Activated T-cell treated with anti-CD3 and anti-CD28 coated beads, Interleukin-2, amount 50 U/mL, for 4 hours (primary cell): Measurements from ENCODE around the gene ASAP2. TPM values are rescaled to one million over a fixed set of nuclear protein-coding genes. Genes with fewer than 3 reads are reported as not detected.

Source experiments
- ATAC-seq, 2 donors: fragments of 200-7000 bp; cut with Tn5 transposase; one replicate each; pipeline ENCODE4 v1.10.0; 2021
- DNase-seq: peaks from one replicate; pipeline ENCODE4 v3.0.0-alpha.2; 2020
- H3K27me3 Mint-ChIP-seq: one replicate; pipeline ENCODE4 v1.8.0; 2021; ENCODE audit warnings: low read depth, mixed read lengths
- H3K36me3 Mint-ChIP-seq: one replicate; pipeline ENCODE4 v1.8.0; 2022; ENCODE audit warnings: mixed read lengths; ENCODE audit not compliant: insufficient read depth
- H3K4me1 Mint-ChIP-seq: one replicate; pipeline ENCODE4 v1.8.0; 2021; ENCODE audit warnings: low read depth, mixed read lengths
- H3K4me3 Mint-ChIP-seq: one replicate; pipeline ENCODE4 v1.8.0; 2021; ENCODE audit warnings: mild to moderate bottlenecking, moderate library complexity, mixed read lengths
- H3K9me3 Mint-ChIP-seq: one replicate; pipeline ENCODE4 v1.8.0; 2021; ENCODE audit warnings: mixed read lengths
- total RNA-seq, 3 donors: library from RNA; stranded (reverse); gene quantifications; one replicate each; pipeline ENCODE4 v1.2.1, GENCODE V29; 2021

Gene ASAP2
- total RNA-seq, 3 donors from 2014 or later: 0.13 to 0.22 (median 0.20) TPM

DNA sequence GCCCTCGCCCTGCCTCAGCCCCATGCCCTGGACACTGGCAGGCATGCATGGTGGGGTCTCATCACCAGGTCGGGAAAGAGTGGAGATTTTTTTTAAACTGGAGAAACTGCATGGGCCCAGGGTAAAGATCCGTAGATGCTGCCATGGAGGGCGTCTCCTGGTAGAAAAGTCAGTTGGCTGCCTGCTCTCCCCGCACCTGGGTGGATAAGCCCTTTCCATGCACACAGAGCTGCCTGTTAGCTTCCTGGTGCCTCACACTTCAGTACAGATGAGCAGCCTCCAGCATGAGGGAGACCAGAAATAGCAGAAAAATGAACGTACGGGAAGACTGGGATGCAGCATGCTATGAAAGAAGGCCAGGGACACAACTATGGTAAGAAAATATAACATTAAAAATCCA is 92.0 kb downstream of the ASAP2 start:
- no peak for DNase-seq
- H3K9me3 Mint-ChIP-seq: no peaks in the 10 kb centered on the region
- peaks cover 8% of the 10 kb centered on the region for H3K27me3 Mint-ChIP-seq
- H3K36me3 Mint-ChIP-seq: no peaks in the 10 kb centered on the region
- H3K4me1 Mint-ChIP-seq: no peaks in the 10 kb centered on the region
- no peak for ATAC-seq
- H3K4me3 Mint-ChIP-seq: no peak overlapping the region

DNA sequence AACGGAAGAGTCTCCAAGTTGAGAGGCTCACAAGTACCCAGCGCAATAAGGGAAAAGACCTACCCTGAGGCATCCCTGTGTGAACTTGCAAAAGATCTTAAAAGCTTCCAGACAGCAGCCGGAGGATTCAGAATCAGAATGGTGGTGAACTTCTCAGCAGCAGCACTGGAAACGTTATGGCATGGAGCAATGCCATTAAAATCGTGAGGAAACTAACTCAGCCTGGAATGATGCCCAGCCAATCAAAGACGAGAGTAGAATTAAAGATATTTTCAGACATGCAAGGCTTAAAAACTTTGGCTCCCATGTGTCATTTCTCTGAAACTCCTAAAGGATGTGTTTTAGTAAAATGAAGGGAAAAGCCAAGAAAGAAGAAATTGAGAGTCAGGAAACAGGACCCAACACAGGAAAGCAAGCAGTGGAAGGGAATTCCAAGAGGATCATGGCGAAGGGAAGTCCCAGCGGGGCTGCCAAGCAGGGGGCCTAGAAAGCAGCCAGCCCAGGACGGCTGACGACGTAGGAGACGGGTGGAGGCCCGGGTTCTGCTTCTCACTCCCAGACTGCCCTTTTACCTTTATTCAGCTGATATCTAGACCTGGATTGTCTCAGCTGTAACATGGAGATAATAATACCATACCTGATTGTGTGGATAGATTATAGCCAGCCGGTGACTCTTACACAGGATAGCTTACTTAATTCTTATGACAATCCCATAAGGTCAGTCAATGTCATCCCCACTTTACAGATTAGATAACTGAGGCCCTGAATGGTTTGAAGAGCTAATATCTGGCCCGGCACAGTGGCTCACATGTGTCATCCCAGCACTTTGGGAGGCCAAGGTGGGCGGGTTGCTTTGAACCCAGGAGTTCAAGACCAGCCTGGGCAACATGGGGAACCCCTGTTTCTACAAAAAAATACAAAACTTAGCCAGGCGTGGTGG is 92.8 kb downstream of the ASAP2 start:
- Mint-ChIP-seq H3K4me1 (no peaks in the 10 kb centered on the region), H3K27me3 (peaks cover 9% of the 10 kb centered on the region), H3K36me3 (no peaks in the 10 kb centered on the region), H3K4me3 (no peak overlapping the region), H3K9me3 (no peaks in the 10 kb centered on the region)
- DNase-seq: no peak
- ATAC-seq: no peak

DNA sequence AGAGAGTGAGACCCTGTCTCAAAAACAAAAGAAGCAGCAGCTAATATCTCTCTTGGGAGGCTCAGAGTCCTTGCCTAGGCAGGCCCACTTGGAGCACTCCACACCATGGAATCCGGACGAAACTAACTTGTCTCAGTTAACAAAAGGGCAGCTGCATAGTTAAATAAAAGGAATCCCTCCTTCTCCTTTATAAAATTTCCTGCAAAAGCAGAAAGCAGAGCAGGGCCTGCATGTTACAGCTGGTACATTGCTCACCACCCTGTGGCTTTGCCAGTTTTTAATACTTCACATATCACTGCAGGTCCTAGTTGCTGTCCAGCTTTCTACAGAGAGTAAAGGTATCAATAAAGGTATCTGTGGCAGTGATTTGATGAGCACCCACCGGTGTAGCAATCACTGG is 93.6 kb downstream of the ASAP2 start:
- Mint-ChIP-seq H3K9me3 (no peaks in the 10 kb centered on the region), H3K36me3 (no peaks in the 10 kb centered on the region), H3K4me1 (no peaks in the 10 kb centered on the region), H3K4me3 (no peak overlapping the region), H3K27me3 (peaks cover 9% of the 10 kb centered on the region)
- no peak for DNase-seq
- no peak for ATAC-seq

DNA sequence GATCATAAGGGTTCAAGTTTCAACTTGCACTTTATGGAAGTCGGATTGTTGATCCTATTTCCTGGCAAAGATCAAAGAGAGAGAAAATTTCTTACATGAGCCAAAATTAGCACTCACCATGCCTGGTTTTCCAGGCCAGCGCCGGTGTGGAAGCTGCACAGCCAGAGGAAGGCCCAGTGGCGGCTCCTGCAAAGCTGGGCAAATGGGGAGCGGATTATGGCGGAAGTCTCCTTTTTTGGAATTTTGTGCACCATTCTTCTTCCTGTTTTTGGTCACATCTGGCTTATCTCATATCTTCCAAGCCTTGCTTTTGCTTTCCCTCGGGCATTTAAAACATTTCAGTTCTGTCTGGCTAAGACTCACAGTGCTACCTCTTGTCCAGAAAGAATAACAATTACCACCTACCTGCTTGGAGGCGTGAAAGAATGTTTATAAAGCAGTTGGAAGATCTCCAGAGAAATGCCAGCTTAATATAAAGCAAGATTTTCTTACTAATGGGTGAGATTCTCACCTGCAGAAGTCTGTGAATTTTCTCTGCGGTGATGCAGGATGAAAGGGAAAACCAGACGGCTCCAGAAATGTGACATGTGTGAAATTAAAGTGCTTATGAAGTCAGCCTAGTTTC is 94.3 kb downstream of the ASAP2 start:
- no peak for ATAC-seq
- no peaks in the 10 kb centered on the region for H3K4me1 Mint-ChIP-seq
- H3K36me3 Mint-ChIP-seq: no peaks in the 10 kb centered on the region
- no peak for DNase-seq
- H3K4me3 Mint-ChIP-seq: no peak overlapping the region
- H3K9me3 Mint-ChIP-seq: no peaks in the 10 kb centered on the region
- H3K27me3 Mint-ChIP-seq: peaks cover 9% of the 10 kb centered on the region

GRCh38 chr2:9302755-9303154 is 96.1 kb downstream of the ASAP2 start:
- no peak for ATAC-seq
- Mint-ChIP-seq H3K4me3 (no peak overlapping the region), H3K4me1 (no peaks in the 10 kb centered on the region)

DNA sequence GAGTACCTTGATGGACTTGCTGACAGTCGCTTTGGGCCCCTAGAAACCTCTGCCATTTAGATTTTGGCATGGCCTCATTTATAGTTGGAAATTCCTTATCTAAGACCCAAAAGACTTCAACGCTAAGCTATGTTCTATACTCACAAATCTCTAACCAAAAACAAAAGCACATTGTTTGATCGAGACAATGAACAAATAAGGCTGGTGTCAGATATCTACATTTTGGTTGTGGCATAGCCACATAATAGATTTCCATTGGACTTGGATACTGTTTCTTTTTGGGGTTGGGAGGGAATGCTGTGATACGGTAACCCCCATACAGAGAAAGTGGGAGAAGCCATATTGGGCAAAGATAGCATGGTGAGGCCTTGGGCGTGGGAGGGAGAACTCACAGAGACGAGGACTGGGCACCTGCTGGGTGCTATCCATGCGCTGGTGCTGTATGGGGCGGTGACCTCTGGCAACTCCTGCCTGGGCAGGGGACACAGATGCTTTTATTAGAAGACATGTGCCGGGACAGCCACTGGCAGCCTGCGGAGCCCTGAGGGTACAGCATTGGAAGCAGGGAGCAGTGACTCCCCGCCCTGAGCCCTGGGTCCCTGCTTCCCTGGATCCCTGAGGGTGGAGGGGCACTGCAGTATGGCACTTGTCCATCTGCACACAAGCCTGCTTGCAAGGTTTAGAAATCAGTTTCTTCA is 97.1 kb downstream of the ASAP2 start:
- no peaks in the 10 kb centered on the region for H3K9me3 Mint-ChIP-seq
- H3K4me1 Mint-ChIP-seq: no peaks in the 10 kb centered on the region
- H3K27me3 Mint-ChIP-seq: peaks cover 5% of the 10 kb centered on the region
- no peak for ATAC-seq
- no peak overlapping the region for H3K4me3 Mint-ChIP-seq
- no peaks in the 10 kb centered on the region for H3K36me3 Mint-ChIP-seq
- DNase-seq: no peak

More at GRCh38 chr2:9302755-9303154, 96.1 kb downstream of the ASAP2 start:
- H3K9me3 Mint-ChIP-seq: no peaks in the 10 kb centered on the region
- no peaks in the 10 kb centered on the region for H3K36me3 Mint-ChIP-seq
- peaks cover 5% of the 10 kb centered on the region for H3K27me3 Mint-ChIP-seq
- DNase-seq: no peak

- Mint-ChIP-seq H3K9me3 (no peaks in the 10 kb centered on the region), H3K27me3 (peaks cover 2% of the 10 kb centered on the region), H3K36me3 (no peaks in the 10 kb centered on the region), H3K4me3 (no peak overlapping the region), H3K4me1 (no peaks in the 10 kb centered on the region)
- ATAC-seq (no peak), DNase-seq (no peak)
These were observed 100.3 kb downstream of the ASAP2 start for GRCh38 chr2:9306911-9307310.

GRCh38 chr2:9307535-9307934 is 100.9 kb downstream of the ASAP2 start:
- Mint-ChIP-seq H3K4me1 (no peaks in the 10 kb centered on the region), H3K4me3 (no peak overlapping the region), H3K36me3 (no peaks in the 10 kb centered on the region), H3K9me3 (no peaks in the 10 kb centered on the region), H3K27me3 (peaks cover 2% of the 10 kb centered on the region)
- DNase-seq (no peak), ATAC-seq (no peak)

DNA sequence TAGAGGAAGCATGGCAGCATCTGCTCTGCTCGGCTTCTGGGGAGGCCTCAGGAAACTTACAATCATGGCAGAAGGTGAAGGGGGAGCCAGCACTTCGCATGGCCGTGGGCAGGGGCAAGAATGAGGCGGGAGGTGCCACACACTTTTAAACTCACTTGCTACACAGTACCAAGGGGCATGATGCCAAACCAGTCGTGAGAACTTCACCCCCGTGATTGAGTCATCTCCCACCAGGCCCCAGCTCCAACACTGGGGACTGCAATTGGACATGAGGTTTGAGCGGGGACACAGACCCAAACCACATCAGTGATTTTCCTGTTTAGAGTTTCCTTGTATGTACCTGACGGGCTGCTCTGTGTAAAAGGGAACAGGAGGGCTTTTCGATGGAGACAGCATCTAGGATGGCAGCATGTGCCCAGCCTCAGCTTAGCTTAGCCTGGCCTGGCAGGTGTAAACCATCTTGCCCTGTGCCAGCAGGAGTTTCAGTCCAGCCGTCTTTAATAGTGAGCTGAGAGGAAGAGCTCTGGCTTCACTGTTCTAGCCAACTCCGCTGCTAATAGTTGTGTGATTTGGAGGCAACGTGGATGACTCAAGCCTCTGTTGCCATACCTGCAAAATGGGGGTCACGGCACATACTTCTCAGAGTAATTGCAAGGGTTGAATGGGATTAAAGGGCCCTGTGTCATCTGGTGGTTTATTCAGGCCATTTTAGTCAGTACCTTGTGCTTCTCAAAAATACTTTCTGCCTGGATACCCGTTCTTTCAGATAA is 101.8 kb downstream of the ASAP2 start:
- Mint-ChIP-seq H3K4me3 (no peak overlapping the region), H3K4me1 (no peaks in the 10 kb centered on the region), H3K36me3 (no peaks in the 10 kb centered on the region), H3K9me3 (no peaks in the 10 kb centered on the region), H3K27me3 (peaks cover 3% of the 10 kb centered on the region)
- no peak for DNase-seq
- ATAC-seq: no peak

- Mint-ChIP-seq H3K27me3 (peaks cover 7% of the 10 kb centered on the region), H3K36me3 (no peaks in the 10 kb centered on the region), H3K9me3 (no peaks in the 10 kb centered on the region), H3K4me3 (no peak overlapping the region), H3K4me1 (no peaks in the 10 kb centered on the region)
- no peak for DNase-seq
- ATAC-seq: no peak
These were observed 102.5 kb downstream of the ASAP2 start for GRCh38 chr2:9309147-9309546.

DNA sequence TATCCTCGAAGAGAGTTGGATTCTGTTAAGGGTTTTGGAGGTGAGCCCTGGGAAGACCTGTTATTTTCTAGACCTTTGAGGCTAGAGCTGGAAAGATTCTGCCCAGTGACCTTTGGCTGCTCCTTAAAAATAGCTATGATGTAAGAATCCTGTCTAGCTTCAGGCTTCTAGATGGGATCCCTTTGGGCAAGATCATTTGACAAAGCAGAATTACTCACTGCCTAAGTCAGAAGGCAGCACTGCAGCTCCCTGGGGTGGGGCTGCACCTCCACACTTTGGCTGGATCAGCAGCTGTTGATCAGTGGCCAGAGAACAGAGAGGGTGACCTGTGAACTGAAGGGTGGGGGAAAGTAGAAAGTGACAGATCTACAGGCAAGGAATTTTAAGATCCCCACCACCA is 103.8 kb downstream of the ASAP2 start:
- Mint-ChIP-seq H3K4me1 (no peaks in the 10 kb centered on the region), H3K4me3 (no peak overlapping the region), H3K27me3 (peaks cover 12% of the 10 kb centered on the region), H3K9me3 (no peaks in the 10 kb centered on the region), H3K36me3 (no peaks in the 10 kb centered on the region)
- DNase-seq: no peak
- no peak for ATAC-seq

GRCh38 chr2:9310798-9311197 is 104.2 kb downstream of the ASAP2 start:
- Mint-ChIP-seq H3K9me3 (no peaks in the 10 kb centered on the region), H3K4me3 (no peak overlapping the region), H3K36me3 (no peaks in the 10 kb centered on the region), H3K4me1 (no peaks in the 10 kb centered on the region), H3K27me3 (peaks cover 13% of the 10 kb centered on the region)
- ATAC-seq (no peak), DNase-seq (no peak)

DNA sequence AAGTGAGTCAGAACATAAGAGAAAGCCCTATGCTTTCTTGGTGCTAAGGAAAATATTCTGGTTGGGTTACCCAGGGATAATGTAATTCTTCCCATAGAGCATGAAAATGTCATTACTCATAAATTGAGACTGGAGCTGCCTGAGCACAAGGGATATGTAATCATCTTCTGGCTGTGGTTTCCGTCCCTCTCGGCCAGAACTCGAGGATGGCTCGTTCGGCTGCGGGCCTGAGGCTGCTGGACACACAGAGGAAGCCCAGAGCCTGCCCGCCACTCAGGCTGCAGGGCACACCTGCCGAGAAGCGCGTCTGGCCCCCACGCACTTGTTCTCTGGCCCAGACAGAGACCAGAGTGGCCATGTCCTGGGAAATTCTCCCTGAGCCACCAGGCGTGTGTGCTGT is 104.9 kb downstream of the ASAP2 start:
- ATAC-seq (no peak), DNase-seq (no peak)
- H3K27me3 Mint-ChIP-seq: peaks cover 13% of the 10 kb centered on the region
- H3K9me3 Mint-ChIP-seq: no peaks in the 10 kb centered on the region
- H3K4me1 Mint-ChIP-seq: no peaks in the 10 kb centered on the region
- no peaks in the 10 kb centered on the region for H3K36me3 Mint-ChIP-seq
- no peak overlapping the region for H3K4me3 Mint-ChIP-seq

DNA sequence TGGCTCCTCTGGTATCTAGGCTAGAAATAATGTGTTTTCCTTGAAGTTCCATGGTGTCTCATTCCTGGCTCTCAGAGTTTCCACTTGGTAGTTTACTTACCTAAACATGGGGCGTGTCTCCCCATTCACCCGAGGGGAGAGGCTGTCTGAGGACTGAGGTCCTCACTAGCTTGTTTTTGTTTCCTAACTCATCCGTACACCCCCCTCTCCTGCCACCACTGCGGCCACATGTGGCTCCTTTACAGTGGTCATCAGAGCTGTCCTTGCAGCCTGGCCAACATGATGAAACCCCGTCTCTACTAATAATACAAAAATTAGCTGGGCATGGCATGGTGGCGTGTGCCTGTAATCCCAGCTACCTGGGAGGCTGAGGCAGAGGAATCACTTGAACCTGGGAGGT is 106.0 kb downstream of the ASAP2 start:
- Mint-ChIP-seq H3K36me3 (no peaks in the 10 kb centered on the region), H3K4me3 (no peak overlapping the region), H3K4me1 (no peaks in the 10 kb centered on the region), H3K9me3 (no peaks in the 10 kb centered on the region), H3K27me3 (peaks cover 13% of the 10 kb centered on the region)
- ATAC-seq (no peak), DNase-seq (no peak)
